Memory B cell (primary cell): Measurements from ENCODE around the gene SLC17A9.

Experiments
- ATAC-seq: fragments of 150-1000 bp; cut with Tn5 transposase; 2 replicates; pipeline ENCODE4 v1.10.0; 2021; ENCODE audit warnings: low read depth, mild to moderate bottlenecking, moderate library complexity
- DNase-seq, 2 donors: peaks; one replicate each; pipeline ENCODE4 v3.0.0; 2022; ENCODE audit warnings: low spot score in 2 of 2
- H3K27ac Mint-ChIP-seq: one replicate; pipeline ENCODE4 v1.8.0; 2022; ENCODE audit warnings: mild to moderate bottlenecking, moderate library complexity, mixed read lengths
- H3K27me3 Mint-ChIP-seq: one replicate; pipeline ENCODE4 v1.8.0; 2022; ENCODE audit warnings: mixed read lengths
- H3K36me3 Mint-ChIP-seq: one replicate; pipeline ENCODE4 v1.8.0; 2022; ENCODE audit warnings: mild to moderate bottlenecking, mixed read lengths
- H3K4me1 Mint-ChIP-seq: one replicate; pipeline ENCODE4 v1.8.0; 2022; ENCODE audit warnings: mixed read lengths
- H3K4me3 Mint-ChIP-seq: one replicate; pipeline ENCODE4 v1.8.0; 2022; ENCODE audit warnings: mild to moderate bottlenecking, moderate library complexity, mixed read lengths
- H3K9me3 Mint-ChIP-seq: one replicate; pipeline ENCODE4 v1.8.0; 2022; ENCODE audit warnings: mixed read lengths

Gene SLC17A9

GRCh38 chr20:62952373-62952967 is at the start of gene SLC17A9:
TSS of gene SLC17A9 (plus strand) at chr20:62952709. CDS start at chr20:62952831, 122 bp downstream.
- peak within 1 kb of the TSS; percentile 88 for H3K27ac Mint-ChIP-seq
- peak within 1 kb of the TSS; percentile 90 for H3K4me3 Mint-ChIP-seq
- H3K9me3 Mint-ChIP-seq, result no peaks in the 10 kb centered on the region
- ATAC-seq (peak; percentile 21), DNase-seq (peak; percentile 38 to 46)
- peaks cover 8% of the 10 kb centered on the region for H3K36me3 Mint-ChIP-seq
- peaks cover 14% of the 10 kb centered on the region for H3K4me1 Mint-ChIP-seq
- H3K27me3 Mint-ChIP-seq, result no peaks in the 10 kb centered on the region

- ATAC-seq, result no peak
- Mint-ChIP-seq H3K36me3 (peaks cover 25% of the 10 kb centered on the region), H3K4me1 (peaks cover 23% of the 10 kb centered on the region), H3K9me3 (no peaks in the 10 kb centered on the region), H3K27ac (no peak overlapping the region), H3K4me3 (no peak overlapping the region), H3K27me3 (no peaks in the 10 kb centered on the region)
- no peak for DNase-seq
Measured at GRCh38 chr20:62902926-62903615, 49.4 kb upstream of the SLC17A9 start.

GRCh38 chr20:62905536-62906117 is 46.9 kb upstream of the SLC17A9 start:
- no peak for ATAC-seq
- H3K27ac Mint-ChIP-seq, result no peak overlapping the region
- peaks cover 34% of the 10 kb centered on the region for H3K36me3 Mint-ChIP-seq
- DNase-seq, result no peak
- H3K9me3 Mint-ChIP-seq, result no peaks in the 10 kb centered on the region
- H3K27me3 Mint-ChIP-seq, result no peaks in the 10 kb centered on the region
- H3K4me1 Mint-ChIP-seq, result peaks cover 6% of the 10 kb centered on the region
- H3K4me3 Mint-ChIP-seq, result no peak overlapping the region

- Mint-ChIP-seq H3K27me3 (no peaks in the 10 kb centered on the region), H3K9me3 (no peaks in the 10 kb centered on the region), H3K27ac (no peak overlapping the region), H3K4me1 (peaks cover 5% of the 10 kb centered on the region), H3K4me3 (no peak overlapping the region), H3K36me3 (peaks cover 37% of the 10 kb centered on the region)
- no peak for ATAC-seq
- DNase-seq, result no peak
Measured at GRCh38 chr20:62906209-62906608, 46.3 kb upstream of the SLC17A9 start.

- Mint-ChIP-seq H3K4me1 (peaks cover 5% of the 10 kb centered on the region), H3K27ac (no peak overlapping the region), H3K27me3 (no peaks in the 10 kb centered on the region), H3K36me3 (peaks cover 39% of the 10 kb centered on the region), H3K9me3 (no peaks in the 10 kb centered on the region), H3K4me3 (no peak overlapping the region)
- ATAC-seq (no peak), DNase-seq (no peak)
Measured at GRCh38 chr20:62906647-62907375, 45.7 kb upstream of the SLC17A9 start.

GRCh38 chr20:62907384-62908317 is 44.9 kb upstream of the SLC17A9 start:
- Mint-ChIP-seq H3K4me1 (peaks cover 5% of the 10 kb centered on the region), H3K9me3 (no peaks in the 10 kb centered on the region), H3K36me3 (peaks cover 38% of the 10 kb centered on the region), H3K27ac (peak overlapping the region; percentile 45), H3K4me3 (no peak overlapping the region), H3K27me3 (no peaks in the 10 kb centered on the region)
- DNase-seq, result no peak
- peak; percentile 76 for ATAC-seq

GRCh38 chr20:62908971-62909791 is 43.3 kb upstream of the SLC17A9 start:
- Mint-ChIP-seq H3K4me3 (peak overlapping the region; percentile 5), H3K27ac (no peak overlapping the region), H3K4me1 (peaks cover 11% of the 10 kb centered on the region), H3K36me3 (peaks cover 36% of the 10 kb centered on the region), H3K9me3 (no peaks in the 10 kb centered on the region), H3K27me3 (no peaks in the 10 kb centered on the region)
- DNase-seq, result no peak
- ATAC-seq, result no peak

- H3K27me3 Mint-ChIP-seq, result no peaks in the 10 kb centered on the region
- peak overlapping the region; percentile 80 for H3K27ac Mint-ChIP-seq
- peaks cover 16% of the 10 kb centered on the region for H3K4me1 Mint-ChIP-seq
- no peaks in the 10 kb centered on the region for H3K9me3 Mint-ChIP-seq
- no peak overlapping the region for H3K4me3 Mint-ChIP-seq
- peaks cover 28% of the 10 kb centered on the region for H3K36me3 Mint-ChIP-seq
- ATAC-seq (no peak), DNase-seq (no peak)
Measured at GRCh38 chr20:62910217-62910766, 42.2 kb upstream of the SLC17A9 start.

GRCh38 chr20:62910777-62911497 is 41.6 kb upstream of the SLC17A9 start:
- Mint-ChIP-seq H3K4me3 (no peak overlapping the region), H3K36me3 (peaks cover 24% of the 10 kb centered on the region), H3K9me3 (no peaks in the 10 kb centered on the region), H3K4me1 (peaks cover 16% of the 10 kb centered on the region), H3K27ac (peak overlapping the region; percentile 80), H3K27me3 (no peaks in the 10 kb centered on the region)
- no peak for DNase-seq
- ATAC-seq, result no peak

- no peak for ATAC-seq
- peaks cover 20% of the 10 kb centered on the region for H3K4me1 Mint-ChIP-seq
- no peak overlapping the region for H3K27ac Mint-ChIP-seq
- no peaks in the 10 kb centered on the region for H3K9me3 Mint-ChIP-seq
- H3K27me3 Mint-ChIP-seq, result no peaks in the 10 kb centered on the region
- no peak for DNase-seq
- peaks cover 22% of the 10 kb centered on the region for H3K36me3 Mint-ChIP-seq
- H3K4me3 Mint-ChIP-seq, result no peak overlapping the region
Measured at GRCh38 chr20:62911701-62912280, 40.7 kb upstream of the SLC17A9 start.

GRCh38 chr20:62913043-62913630 is 39.4 kb upstream of the SLC17A9 start:
- Mint-ChIP-seq H3K4me1 (peaks cover 27% of the 10 kb centered on the region), H3K27ac (peak overlapping the region; percentile 67), H3K4me3 (no peak overlapping the region), H3K36me3 (peaks cover 18% of the 10 kb centered on the region), H3K27me3 (no peaks in the 10 kb centered on the region), H3K9me3 (no peaks in the 10 kb centered on the region)
- DNase-seq (no peak), ATAC-seq (no peak)
